Cardiac septum (tissue), 1 donor: ENCODE measurements around the gene KRT6C. TPM values are rescaled to one million over a fixed set of nuclear protein-coding genes. Genes with fewer than 3 reads are reported as not detected.

Experiments
- DNase-seq: peaks from one replicate; pipeline ENCODE4 v3.0.0-alpha.2; 2020; ENCODE audit warnings: low spot score
- intact Hi-C: fragments of 100-400 bp; cut with DNase I; formaldehyde crosslinking; loops from one replicate; pipeline ENCODE4 v1.14.0; 2022
- total RNA-seq: library from RNA; stranded (reverse); fragmentation: NEBNext Ultra II Directional; extraction: Animal tissue kit (Norgen Biotek cat#: 25700); gene quantifications from one replicate; pipeline ENCODE4 v1.2.1, GENCODE V29; 2021
- donor health status: DM: no; HTN: no; CAD: no.

KRT6C gene
- total RNA-seq, 1 donor from 2014 or later: not detected

GRCh38 chr12:52438305-52439301 lies 35.0 kb downstream of the KRT6C start:
- intact Hi-C loops: no loop called here
- DNase-seq: no peak

GRCh38 chr12:52437508-52437907 lies 36.1 kb downstream of the KRT6C start:
- intact Hi-C loops: no loop called here

GRCh38 chr12:52436828-52437474 lies 36.7 kb downstream of the KRT6C start:
- DNase-seq: no peak
- intact Hi-C loops: no loop called here

More at GRCh38 chr12:52437508-52437907, 36.1 kb downstream of the KRT6C start:
- no peak for DNase-seq

GRCh38 chr12:52436000-52436827 lies 37.4 kb downstream of the KRT6C start:
- DNase-seq: no peak
- intact Hi-C loops: no loop called here

- intact Hi-C loops: no loop called here
- DNase-seq: no peak
Measured at GRCh38 chr12:52435659-52435999, 38.0 kb downstream of the KRT6C start.

GRCh38 chr12:52434760-52435530 lies 38.7 kb downstream of the KRT6C start:
- intact Hi-C loops: no loop called here
- no peak for DNase-seq

GRCh38 chr12:52434081-52434733 lies 39.4 kb downstream of the KRT6C start, which contains the start of gene KRT75:
Gene KRT75, minus strand, starts transcription at chr12:52434371. Its CDS starts 67 bp downstream, at chr12:52434304.
- intact Hi-C loops: no loop called here
- no peak for DNase-seq

- DNase-seq: no peak
- intact Hi-C loops: no loop called here
Measured at GRCh38 chr12:52433501-52434080, 40.0 kb downstream of the KRT6C start.

- intact Hi-C loops: no loop called here
- no peak for DNase-seq
Measured at GRCh38 chr12:52432559-52433207, 40.9 kb downstream of the KRT6C start.

GRCh38 chr12:52428121-52428520 lies 45.5 kb downstream of the KRT6C start:
- intact Hi-C loops: no loop called here

GRCh38 chr12:52427083-52427482 lies 46.5 kb downstream of the KRT6C start:
- intact Hi-C loops: no loop called here
- no peak for DNase-seq

More at GRCh38 chr12:52428121-52428520, 45.5 kb downstream of the KRT6C start:
- DNase-seq: no peak

GRCh38 chr12:52426034-52426433 lies 47.6 kb downstream of the KRT6C start:
- intact Hi-C loops: no loop called here

GRCh38 chr12:52425466-52425865 lies 48.1 kb downstream of the KRT6C start:
- DNase-seq: no peak
- intact Hi-C loops: no loop called here

More at GRCh38 chr12:52426034-52426433, 47.6 kb downstream of the KRT6C start:
- DNase-seq: no peak

GRCh38 chr12:52423661-52424500 lies 49.7 kb downstream of the KRT6C start:
- no peak for DNase-seq
- intact Hi-C loops: no loop called here

GRCh38 chr12:52423035-52423434 lies 50.6 kb downstream of the KRT6C start:
- intact Hi-C loops: no loop called here
- no peak for DNase-seq

GRCh38 chr12:52419656-52420055 lies 53.9 kb downstream of the KRT6C start:
- intact Hi-C loops: no loop called here
- no peak for DNase-seq

- intact Hi-C loops: no loop called here
- DNase-seq: no peak
Measured at GRCh38 chr12:52418576-52419110, 55.0 kb downstream of the KRT6C start.
